NCI-H748 treated with DMSO at 0.1 percent for 48 hours (cell line): Measurements from ENCODE around the gene DHCR24.

Source experiments
- DNase-seq: peaks from one replicate; lab custom pipeline; 2025; lab: John Stamatoyannopoulos, UW

The DHCR24 gene

GRCh38 chr1:54816130-54816529 lies 70.9 kb downstream of the DHCR24 start:
- no peak for DNase-seq

GRCh38 chr1:54815086-54815876 lies 71.7 kb downstream of the DHCR24 start:
- DNase-seq = no peak

- no peak for DNase-seq
Measured at GRCh38 chr1:54814571-54814970, 72.4 kb downstream of the DHCR24 start.

- DNase-seq = no peak
Measured at GRCh38 chr1:54814126-54814498, 72.9 kb downstream of the DHCR24 start.

GRCh38 chr1:54813485-54814125 lies 73.4 kb downstream of the DHCR24 start:
- DNase-seq = no peak

DNA sequence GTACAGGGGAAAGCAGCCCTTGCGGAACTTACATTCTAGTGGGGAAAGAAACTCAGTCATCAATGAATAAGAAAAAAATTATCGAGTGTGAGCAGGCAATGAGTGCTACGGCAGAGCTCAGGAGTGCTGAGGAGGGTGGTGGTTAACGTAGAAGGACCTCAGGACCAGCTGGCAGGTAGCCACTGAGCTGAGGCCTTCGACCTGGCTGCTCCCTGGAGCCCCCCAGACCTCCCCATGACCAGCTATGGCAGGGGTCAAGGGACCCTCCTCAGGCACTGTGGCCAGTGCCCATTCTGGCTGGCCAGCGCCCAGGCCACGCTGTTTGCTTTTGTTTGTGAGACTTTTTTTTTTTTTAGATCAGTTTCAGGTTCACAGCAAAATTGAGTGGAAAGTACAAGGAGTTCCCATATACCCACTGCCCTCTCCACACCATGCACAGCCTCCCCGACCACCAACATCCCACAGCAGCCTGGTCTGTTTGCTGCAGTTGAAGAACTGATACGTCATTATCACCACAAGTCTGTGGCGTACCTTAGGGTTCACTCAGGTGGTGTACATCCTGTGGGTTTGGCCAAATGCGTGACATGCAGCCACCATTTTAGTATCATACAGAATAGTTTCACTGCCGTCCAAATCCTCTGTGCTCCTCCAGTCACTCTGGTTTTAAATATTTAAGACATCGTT lies 74.1 kb downstream of the DHCR24 start:
- DNase-seq = no peak

DNA sequence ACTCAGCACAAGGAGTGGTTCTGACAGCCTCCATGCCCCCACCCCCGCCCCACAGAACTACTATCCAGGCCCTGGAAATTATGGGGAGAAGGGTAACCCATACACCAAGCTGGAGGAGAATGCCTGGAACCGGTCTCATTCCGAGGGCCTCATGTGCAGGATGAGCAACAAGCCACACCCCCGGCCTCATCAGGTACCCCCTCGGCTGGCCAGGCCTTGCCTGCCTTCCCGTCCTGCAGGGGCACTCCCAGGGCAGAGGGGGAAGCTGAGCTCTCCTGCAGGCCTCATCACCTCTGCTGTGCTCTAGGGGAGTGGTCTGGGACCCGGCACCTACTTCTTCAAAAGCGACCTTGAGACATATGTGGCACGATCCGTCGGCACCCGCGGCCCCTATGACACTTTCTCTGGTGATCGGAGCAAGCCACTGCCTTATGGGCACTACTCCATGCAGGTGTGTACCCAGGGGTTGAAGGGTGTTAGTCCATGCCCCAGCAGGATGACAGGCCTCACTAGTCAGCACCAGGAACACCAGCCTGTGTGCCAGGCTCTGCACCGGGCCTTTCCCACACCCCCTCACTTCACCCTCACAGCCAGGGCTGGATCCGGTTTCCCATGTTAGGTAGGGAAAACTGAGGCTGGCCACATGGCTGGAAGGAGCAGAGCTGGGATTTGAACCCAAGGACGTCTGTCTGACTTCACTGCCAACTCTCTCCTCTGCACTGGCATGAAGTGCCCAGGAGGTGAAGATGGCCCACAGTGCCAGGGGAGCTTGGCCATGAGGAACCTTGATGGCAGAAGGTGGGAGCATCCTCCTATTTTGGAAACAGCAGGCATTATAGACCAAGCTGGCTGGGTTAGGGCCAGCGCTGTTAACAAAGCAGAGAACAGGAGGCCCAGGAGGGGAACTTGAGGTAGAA lies 75.0 kb downstream of the DHCR24 start:
- DNase-seq = no peak

DNA sequence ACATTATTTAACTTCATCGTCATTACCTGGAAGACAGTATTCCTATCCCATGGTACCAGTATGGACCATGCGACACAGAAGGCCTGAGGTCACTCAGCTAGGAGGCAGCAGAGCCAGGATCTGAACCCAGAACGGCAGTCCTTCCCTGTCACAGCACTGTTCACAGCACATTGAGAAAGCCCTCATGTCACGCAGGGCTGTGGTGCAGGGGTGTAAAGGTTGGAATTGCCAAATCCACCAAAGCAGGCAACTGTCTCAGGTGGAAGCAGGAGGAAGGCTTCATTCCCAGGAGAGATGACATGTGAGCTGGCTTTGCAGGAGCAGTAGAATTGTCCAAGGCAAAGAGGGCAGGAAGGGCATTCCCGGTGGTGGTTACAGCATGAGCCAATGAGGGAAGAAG lies 75.9 kb downstream of the DHCR24 start:
- DNase-seq = no peak

DNA sequence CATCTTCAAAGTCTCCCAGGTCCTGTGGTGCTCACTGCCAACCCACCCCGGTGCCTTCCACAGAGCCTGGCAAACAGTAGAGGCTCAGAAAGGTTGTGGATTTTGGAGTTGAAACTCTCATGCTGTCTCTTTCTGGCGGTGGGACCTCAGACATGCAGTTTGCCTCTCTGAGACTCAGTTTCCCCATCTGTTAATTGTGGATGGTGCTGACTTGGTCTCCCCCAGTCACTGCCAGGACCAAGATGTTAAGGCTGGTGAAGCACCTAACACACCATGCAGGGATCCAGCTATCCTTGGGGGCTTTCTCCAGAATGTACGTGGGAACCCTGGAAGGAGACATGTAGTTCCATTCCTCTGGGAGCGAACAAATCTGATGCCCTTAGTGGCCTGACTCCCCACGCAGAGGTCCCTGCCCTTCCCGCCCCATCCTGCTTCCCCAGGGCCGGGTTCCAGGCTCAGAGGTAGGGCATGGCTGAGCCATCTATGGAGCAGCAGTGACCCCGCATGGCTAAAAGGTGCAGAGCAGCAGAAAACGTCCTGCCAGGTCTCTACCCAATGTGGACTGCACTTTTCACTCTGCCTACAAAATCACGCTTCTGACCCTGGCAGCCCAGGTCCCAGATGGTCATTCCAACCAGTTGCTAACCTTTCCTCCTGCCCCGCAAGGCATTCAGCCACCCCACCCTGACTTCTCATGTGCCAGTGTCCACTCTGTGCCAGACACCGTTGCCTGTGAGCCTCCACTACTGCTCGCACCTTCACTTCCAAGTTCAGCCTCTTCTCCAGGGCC lies 76.6 kb downstream of the DHCR24 start:
- DNase-seq = no peak

- no peak for DNase-seq
Measured at GRCh38 chr1:54809496-54810074, 77.4 kb downstream of the DHCR24 start.

- no peak for DNase-seq
Measured at GRCh38 chr1:54808443-54809207, 78.4 kb downstream of the DHCR24 start.

- no peak for DNase-seq
Measured at GRCh38 chr1:54807756-54808155, 79.2 kb downstream of the DHCR24 start.

DNA sequence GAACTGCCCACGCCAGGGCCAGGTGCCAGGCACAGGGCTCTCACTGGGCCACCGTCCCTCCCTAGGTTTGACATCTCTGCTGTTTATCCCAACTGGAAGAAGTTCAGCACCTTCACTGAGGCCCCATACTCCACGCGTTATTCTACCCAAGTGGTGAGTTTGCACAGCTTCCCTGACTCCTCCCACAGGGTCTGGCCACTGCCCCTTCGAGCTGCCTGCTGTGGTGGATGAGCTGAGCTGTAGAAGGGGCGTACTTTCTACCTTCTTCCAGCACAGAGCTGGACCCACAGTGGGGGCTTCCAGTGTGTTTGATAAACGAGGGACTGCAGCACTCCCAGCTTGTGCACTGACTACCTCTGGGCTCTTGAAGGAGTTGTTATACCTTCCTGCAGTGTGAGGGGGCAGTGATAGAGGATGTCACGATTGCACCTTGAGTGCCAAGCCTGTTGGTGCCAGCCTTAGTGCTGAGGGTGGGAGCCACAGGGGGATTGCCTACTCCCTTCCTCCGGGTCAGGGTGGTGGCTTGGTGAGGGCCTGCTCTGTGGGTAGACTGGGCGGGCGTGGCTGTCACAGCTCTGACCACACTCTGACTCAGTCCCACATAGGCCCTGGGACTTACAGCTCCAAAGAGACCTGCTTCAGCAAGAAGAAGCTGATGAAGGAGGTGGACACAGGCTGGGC lies 79.9 kb downstream of the DHCR24 start:
- DNase-seq = no peak

- DNase-seq = no peak
Measured at GRCh38 chr1:54805981-54806381, 81.0 kb downstream of the DHCR24 start.

GRCh38 chr1:54805466-54805865 lies 81.5 kb downstream of the DHCR24 start:
- no peak for DNase-seq

DNA sequence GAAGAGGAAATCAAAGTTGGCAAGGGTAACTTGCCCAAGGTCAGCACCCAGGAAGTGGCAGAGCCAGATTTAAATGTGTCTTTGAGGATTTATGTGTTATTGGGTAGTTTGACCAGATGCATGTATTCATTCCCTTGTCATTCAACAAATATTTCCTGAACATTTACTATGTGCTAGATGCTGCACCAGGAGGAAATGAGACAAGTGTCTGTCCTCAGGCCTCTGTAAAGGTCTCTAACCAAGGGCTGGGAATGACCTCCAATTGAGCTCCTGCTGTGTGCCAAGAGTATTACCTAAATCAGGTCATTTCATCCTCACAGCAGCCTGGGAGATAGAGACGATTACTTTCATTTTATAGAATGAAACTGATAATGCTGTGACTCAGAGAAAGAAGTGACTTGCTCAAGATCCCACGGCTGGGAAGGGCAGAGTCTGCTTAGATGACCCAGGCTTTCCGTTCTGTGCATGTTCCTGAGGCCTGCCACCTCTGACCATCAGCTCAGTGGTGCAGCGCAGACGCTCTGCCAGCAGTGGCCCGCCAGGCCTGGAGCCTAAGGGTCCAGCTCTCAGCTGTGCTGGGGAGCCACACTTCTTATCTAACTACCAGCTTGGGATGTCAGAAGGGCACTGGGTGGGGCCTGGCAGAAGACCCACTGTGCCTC lies 82.4 kb downstream of the DHCR24 start:
- no peak for DNase-seq

- DNase-seq = no peak
Measured at GRCh38 chr1:54803761-54804470, 83.1 kb downstream of the DHCR24 start.
